NCI-H510A (cell line): ENCODE data around the gene ASGR2.
"Not testable (repeated sequence)": the region's sequence is repeated elsewhere in the genome, so short reads cannot be mapped to it uniquely, and the experiment has no call there.

Source experiments
- DNase-seq: peaks from one replicate; lab custom pipeline; 2025; lab: John Stamatoyannopoulos, UW

Gene ASGR2

GRCh38 chr17:7098802-7099459 lies 15.7 kb downstream of the ASGR2 start:
- no peak for DNase-seq

DNA sequence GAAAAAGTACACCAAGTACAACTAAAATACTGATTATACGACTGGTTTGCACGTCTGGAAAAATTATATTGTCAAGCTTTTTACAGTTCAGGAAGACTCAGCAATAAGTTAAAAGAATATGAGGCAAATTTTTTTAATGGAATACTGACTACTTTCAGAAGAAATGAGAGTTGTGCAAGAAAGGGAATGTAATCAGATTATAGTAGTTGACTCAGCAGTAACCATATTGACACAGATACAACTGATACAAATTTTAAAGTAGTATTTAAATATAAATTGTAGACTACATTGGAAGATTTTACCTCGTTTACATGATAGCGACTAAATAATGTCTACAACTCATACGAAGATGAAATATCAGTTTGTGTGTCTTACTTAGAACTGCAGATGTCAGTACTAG lies 16.7 kb downstream of the ASGR2 start:
- DNase-seq: no peak

DNA sequence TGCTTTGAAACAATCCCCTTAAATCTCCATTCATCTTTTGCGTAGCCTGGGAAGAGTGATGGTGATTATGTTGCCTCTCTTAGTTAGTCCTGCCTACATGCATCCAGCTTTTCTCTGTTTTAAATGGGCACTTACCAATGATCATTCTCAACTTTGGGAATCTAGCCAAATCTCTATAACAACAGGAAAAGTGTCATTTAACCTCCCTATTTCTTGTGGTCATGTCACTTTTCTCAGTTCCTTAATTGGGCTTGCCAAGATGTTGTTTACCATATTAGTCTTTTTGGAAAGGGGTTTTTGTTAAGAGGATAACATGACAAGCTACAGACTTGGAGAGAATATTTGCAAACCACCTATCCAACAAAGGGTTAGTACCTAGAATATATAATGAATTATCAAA lies 19.0 kb downstream of the ASGR2 start:
- no peak for DNase-seq

GRCh38 chr17:7094652-7095019 lies 20.0 kb downstream of the ASGR2 start:
- no peak for DNase-seq

- not testable (repeated sequence) for DNase-seq
These were observed 23.2 kb downstream of the ASGR2 start for GRCh38 chr17:7091311-7092005.

GRCh38 chr17:7089570-7089969 lies 25.1 kb downstream of the ASGR2 start:
- DNase-seq: not testable (repeated sequence)

DNA sequence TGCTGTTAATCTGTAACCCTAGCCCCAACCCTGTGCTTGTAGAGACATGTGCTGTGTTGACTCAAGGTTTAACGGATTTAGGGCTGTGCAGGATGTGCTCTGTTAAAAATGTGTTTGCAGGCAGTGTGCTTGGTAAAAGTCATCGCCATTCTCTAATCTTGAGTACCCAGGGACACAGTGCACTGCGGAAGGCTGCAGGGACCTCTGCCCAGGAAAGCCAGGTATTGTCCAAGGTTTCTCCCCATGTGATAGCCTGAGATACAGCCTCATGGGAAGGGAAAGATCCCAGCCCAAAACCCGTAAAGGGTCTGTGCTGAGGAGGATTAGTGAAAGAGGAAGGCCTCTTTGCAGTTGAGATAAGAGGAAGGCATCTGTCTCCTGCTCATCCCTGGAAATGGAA lies 26.2 kb downstream of the ASGR2 start:
- not testable (repeated sequence) for DNase-seq

- no peak for DNase-seq
These were observed 30.5 kb downstream of the ASGR2 start for GRCh38 chr17:7084088-7084487.

DNA sequence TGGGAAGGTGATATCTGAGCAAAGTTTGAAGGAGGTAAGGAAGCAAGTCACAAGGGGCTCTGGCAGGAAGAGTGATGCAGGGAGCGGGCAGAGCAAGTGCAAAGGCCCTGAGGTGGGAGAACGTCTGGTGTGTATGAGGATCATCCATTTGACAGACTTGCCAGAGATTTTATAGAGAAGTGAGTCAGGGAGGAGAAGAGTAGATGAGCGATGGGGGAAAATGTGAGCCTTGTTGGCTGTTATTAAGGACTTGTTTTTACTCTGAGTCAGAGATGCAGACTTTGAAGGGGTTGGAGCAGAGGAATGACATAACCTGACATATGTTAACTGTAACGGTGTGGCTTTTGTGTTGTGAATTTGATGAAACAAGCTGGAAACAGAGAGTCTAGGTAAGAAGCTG lies 31.0 kb downstream of the ASGR2 start:
- DNase-seq: no peak

DNA sequence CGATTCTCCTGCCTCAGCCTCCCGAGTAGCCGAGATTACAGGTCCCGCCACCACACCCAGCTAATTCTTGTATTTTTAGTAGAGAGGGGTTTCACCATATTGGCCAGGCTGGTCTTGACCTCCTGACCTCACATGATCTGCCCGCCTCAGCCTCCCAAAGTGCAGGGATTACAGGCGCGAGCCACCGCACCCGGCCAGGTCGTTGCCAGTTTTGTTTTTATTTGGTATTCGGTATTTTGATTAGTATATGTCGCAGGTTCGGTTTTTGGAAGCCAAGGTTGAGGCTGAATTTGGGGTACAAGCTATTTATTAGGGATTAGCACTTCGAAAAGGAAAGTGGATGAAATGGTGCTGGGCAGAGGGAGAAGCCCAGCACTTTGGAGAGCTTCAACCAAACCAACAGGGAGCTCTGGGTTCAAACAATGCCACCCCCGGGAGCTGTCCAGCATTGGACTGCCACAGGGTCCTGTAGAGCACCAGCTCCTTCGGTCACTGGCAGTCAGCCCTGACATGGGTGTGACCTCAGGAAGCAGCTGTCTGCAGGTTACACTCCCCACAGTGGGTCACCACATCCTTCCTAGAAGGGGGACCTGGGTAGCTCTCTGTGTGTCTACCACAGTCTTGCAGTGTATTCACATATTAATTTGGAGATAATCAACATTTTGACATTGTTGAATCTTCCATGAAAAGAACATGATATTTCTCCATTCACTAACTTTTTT lies 33.1 kb downstream of the ASGR2 start:
- no peak for DNase-seq

GRCh38 chr17:7080456-7081041 lies 34.1 kb downstream of the ASGR2 start:
- no peak for DNase-seq

- DNase-seq: no peak
These were observed 34.8 kb downstream of the ASGR2 start, which contains the start of gene CLEC10A for GRCh38 chr17:7079581-7080455. TSS of gene CLEC10A (minus strand) at chr17:7080251. CDS start at chr17:7078812, 1,439 bp downstream.

- DNase-seq: no peak
These were observed 35.9 kb downstream of the ASGR2 start for GRCh38 chr17:7078711-7079110.

- DNase-seq: no peak
These were observed 36.6 kb downstream of the ASGR2 start for GRCh38 chr17:7077911-7078546.

DNA sequence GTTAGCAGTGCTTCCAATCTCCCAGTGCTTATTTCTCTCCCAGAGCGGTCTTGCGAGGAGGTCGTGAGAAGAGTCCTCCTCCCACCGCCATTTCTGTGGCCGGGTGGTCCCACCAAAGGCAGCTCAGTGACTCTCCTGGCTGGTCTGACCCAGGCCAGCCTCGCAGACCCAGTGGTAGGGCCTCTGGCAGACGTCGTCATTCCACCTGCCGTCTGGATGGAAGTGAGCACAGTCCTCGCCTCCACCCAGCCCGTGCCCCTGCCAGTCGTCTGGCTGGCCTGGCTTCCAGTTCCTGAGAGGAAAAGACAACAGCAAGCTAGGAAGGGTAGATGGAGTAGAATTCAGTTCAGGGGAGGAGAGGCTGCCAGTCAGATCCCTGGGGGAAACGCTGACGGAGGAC lies 39.7 kb downstream of the ASGR2 start:
- DNase-seq: no peak

- no peak for DNase-seq
These were observed 42.2 kb downstream of the ASGR2 start for GRCh38 chr17:7072406-7072805.

DNA sequence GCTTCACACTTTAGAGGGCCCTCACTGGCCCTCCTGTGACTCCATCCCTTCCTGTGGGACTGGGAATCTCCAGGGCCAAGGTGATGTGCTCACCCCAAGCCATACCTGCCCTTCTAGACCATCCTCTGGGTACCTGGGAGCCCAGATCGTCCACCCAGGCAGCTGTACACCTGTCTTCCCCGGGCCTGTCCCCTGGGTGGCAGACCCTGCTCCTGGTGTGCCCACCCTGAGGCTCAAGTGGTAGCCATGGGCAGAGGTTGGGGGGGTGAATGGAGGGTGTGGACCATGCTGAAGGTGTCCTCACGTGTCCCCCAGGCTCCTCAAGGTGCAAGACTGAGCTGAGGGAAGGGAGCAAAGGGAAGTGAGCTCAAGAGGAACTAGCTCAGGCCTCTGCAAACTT lies 43.9 kb downstream of the ASGR2 start:
- DNase-seq: no peak

DNA sequence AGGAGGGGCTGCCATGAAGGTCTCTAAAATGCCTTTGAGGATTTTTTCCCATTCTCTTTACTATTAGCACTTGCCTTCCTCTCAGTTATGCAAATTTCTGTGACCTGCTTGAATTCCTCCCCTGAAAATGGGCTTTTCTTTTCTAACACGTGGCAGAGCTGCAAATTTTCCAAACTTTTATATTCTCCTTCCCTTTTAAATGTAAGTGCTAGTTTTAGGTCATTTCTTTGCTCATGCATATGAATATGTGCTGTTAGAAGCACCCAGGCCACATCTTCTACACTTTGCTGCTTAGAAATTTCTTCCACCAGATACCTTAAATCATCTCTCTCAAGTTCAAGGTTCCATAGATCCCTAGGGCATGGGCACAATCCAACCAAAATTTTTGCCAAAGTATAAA lies 46.4 kb downstream of the ASGR2 start:
- DNase-seq: no peak

GRCh38 chr17:7067198-7067597 lies 47.4 kb downstream of the ASGR2 start:
- no peak for DNase-seq

DNA sequence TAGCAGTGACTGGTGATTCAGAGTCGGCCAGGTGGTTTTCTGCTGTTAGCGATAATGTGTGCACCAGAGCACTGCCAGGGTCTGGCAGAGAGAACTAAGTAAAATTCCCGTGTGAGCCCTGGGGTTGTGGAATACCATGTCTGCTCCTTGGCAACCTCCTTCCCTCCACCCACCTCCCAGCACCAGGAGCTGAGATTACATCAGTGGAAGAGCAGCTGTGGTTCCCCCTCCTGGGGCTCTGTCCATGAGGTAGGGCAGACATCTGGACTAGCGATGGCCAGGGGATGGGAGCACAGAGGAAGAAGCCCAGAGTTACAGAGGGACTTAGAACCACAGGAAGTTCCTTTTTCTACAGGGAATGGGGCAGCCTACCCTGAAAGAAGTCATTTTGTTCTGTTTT lies 50.4 kb downstream of the ASGR2 start:
- no peak for DNase-seq

DNA sequence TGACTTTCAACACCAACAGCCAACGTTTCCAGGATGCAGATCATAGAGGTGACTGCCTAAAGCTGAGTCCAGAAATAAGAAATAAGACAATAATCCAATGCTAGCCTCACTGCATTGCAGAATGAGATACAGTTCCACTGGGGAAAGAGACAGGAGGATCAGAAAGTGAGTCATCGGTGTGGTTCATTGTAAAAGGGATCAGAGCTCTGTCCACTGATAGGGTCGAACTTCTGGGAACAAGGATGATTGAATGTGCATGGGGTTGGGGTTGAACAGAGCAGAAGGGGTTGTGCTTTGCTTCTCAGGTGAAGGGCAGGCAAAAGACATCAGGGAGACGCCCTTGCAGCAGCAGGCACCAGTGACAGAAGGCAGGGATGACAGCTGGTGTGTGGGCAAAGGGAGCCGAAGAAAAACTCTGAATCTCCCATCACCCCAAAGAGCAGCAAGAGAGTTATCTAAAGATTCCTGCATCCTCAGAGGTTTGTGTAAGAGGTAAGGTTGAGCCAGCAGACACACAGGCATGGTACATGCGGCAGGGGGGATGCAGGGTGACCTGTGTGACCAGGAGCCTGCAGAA lies 51.0 kb downstream of the ASGR2 start:
- no peak for DNase-seq
